H1 (cell line): ENCODE data around the gene COL20A1. TPM values are rescaled to one million over a fixed set of nuclear protein-coding genes. Genes with fewer than 3 reads are reported as not detected.

Experiments used
- CTCF ChIA-PET: fragments of 300-600 bp; sonication (Branson Sonifier 250); formaldehyde crosslinking; loops from one replicate; lab custom pipeline; 2021; ENCODE audit not compliant: partially characterized antibody; lab: Charles Lee
- POLR2A ChIA-PET: fragments of 300-600 bp; sonication (Branson Sonifier 250); formaldehyde crosslinking; loops from one replicate; lab custom pipeline; 2021; ENCODE audit warnings: inconsistent platforms; ENCODE audit not compliant: partially characterized antibody; lab: Charles Lee
- DNase-seq, 2 experiments: peaks; one replicate each; pipeline versions ENCODE4 v3.0.0 to v3.0.0-alpha.2; 2010 to 2022; ENCODE audit warnings: low spot score in 2 of 2, low read depth in 1 of 2, mixed read lengths in 1 of 2
- FAIRE-seq: peaks from 2 replicates; lab custom pipeline; 2011; peaks lifted over from hg19 to GRCh38; lab: Jason Lieb, UNC
- H2AFZ ChIP-seq: 2 replicates; pipeline ENCODE4 v1.8.1; 2012; ENCODE audit warnings: low read length, inconsistent platforms
- H2AK5ac ChIP-seq: 2 replicates; pipeline ENCODE4 v1.6.1; 2013; ENCODE audit warnings: low read depth, low read length
- H2BK120ac ChIP-seq: replicated peaks from 2 replicates; pipeline ENCODE3; 2013; ENCODE audit warnings: low read depth, low read length, inconsistent platforms
- H2BK12ac ChIP-seq: 2 replicates; pipeline ENCODE4 v1.6.1; 2013; ENCODE audit warnings: low read depth, low read length
- H2BK15ac ChIP-seq: 2 replicates; pipeline ENCODE4 v1.6.1; 2013; ENCODE audit warnings: low read length
- H2BK20ac ChIP-seq: 2 replicates; pipeline ENCODE4 v1.6.1; 2013; ENCODE audit warnings: low read length
- H2BK5ac ChIP-seq: 2 replicates; pipeline ENCODE4 v1.6.1; 2013; ENCODE audit warnings: low read depth, low read length
- H3K14ac ChIP-seq: 2 replicates; pipeline ENCODE4 v1.6.1; 2013; ENCODE audit warnings: inconsistent platforms; ENCODE audit not compliant: insufficient read length
- H3K18ac ChIP-seq: 2 replicates; pipeline ENCODE4 v1.6.1; 2013; ENCODE audit warnings: low read length; ENCODE audit errors: extremely low read depth
- H3K23ac ChIP-seq: 2 replicates; pipeline ENCODE4 v1.6.1; 2013; ENCODE audit warnings: inconsistent platforms; ENCODE audit not compliant: insufficient read length
- H3K23me2 ChIP-seq: 2 replicates; pipeline ENCODE4 v1.6.1; 2013; ENCODE audit warnings: low read depth, low read length
- H3K27ac ChIP-seq: 2 replicates; pipeline ENCODE4 v1.6.1; 2011; ENCODE audit warnings: low read depth, low read length, inconsistent platforms
- H3K27me3 ChIP-seq, 4 experiments: replicated peaks in 1 of 4; 1 replicate in 1 of 4; 2 replicates in 3 of 4; pipeline versions ENCODE4 v1.6.1 to v1.8.1; 2011 to 2013; ENCODE audit warnings: low read length in 3 of 4, mild to moderate bottlenecking in 3 of 4, inconsistent platforms in 2 of 4, mixed read lengths in 2 of 4, moderate library complexity in 1 of 4; ENCODE audit not compliant: control insufficient read depth in 3 of 4, insufficient read depth in 3 of 4; ENCODE audit errors: extremely low read depth in 1 of 4
- H3K36me3 ChIP-seq, 4 experiments: 2 replicates each; pipeline versions ENCODE4 v1.6.1 to v1.8.1; 2011 to 2013; ENCODE audit warnings: mild to moderate bottlenecking in 4 of 4, low read length in 3 of 4, moderate library complexity in 2 of 4, control low read depth in 1 of 4, inconsistent platforms in 1 of 4; ENCODE audit not compliant: insufficient read depth in 4 of 4, control insufficient read depth in 2 of 4
- H3K4ac ChIP-seq: replicated peaks from 2 replicates; pipeline ENCODE3; 2013; ENCODE audit warnings: low read length, low read depth, mixed read lengths, inconsistent platforms; ENCODE audit not compliant: insufficient read length
- H3K4me1 ChIP-seq, 4 experiments: replicated peaks in 1 of 4; 1 replicate in 1 of 4; 2 replicates in 3 of 4; pipeline versions ENCODE4 v1.6.1 to v1.8.1; 2011 to 2013; ENCODE audit warnings: low read length in 3 of 4, inconsistent platforms in 2 of 4, mixed read lengths in 1 of 4; ENCODE audit not compliant: insufficient read depth in 4 of 4, control insufficient read depth in 3 of 4
- H3K4me2 ChIP-seq, 2 experiments: 2 replicates each; pipeline versions ENCODE4 v1.6.1 to v1.8.1; 2011 to 2013; ENCODE audit warnings: low read depth in 2 of 2, low read length in 2 of 2, control low read depth in 1 of 2, inconsistent platforms in 1 of 2, mild to moderate bottlenecking in 1 of 2; ENCODE audit not compliant: insufficient read depth in 1 of 2
- H3K4me3 ChIP-seq, 4 experiments: fragments of 200-600, 300-600 bp in 1 of 4; sonication (generic), shearing (Covaris generic), sonication (Bioruptor Twin) in 1 of 4; 2 replicates each; pipeline versions ENCODE4 v1.5.1 to v1.8.1; 2011 to 2016; ENCODE audit warnings: low read length in 4 of 4, low read depth in 3 of 4, control low read depth in 2 of 4, inconsistent platforms in 2 of 4, mild to moderate bottlenecking in 2 of 4, mixed read lengths in 1 of 4, moderate library complexity in 1 of 4; ENCODE audit not compliant: insufficient read depth in 2 of 4; ENCODE audit errors: extremely low read depth in 1 of 4
- H3K56ac ChIP-seq: replicated peaks from 2 replicates; pipeline ENCODE3; 2013; ENCODE audit warnings: low read depth, mild to moderate bottlenecking, mixed read lengths, low read length, inconsistent platforms; ENCODE audit not compliant: insufficient read length
- H3K79me1 ChIP-seq: 2 replicates; pipeline ENCODE4 v1.6.1; 2013; ENCODE audit warnings: low read depth, low read length, control low read depth
- H3K79me2 ChIP-seq, 2 experiments: 2 replicates each; pipeline versions ENCODE4 v1.6.1 to v1.8.1; 2012 to 2013; ENCODE audit warnings: low read length in 2 of 2, mild to moderate bottlenecking in 2 of 2, inconsistent platforms in 1 of 2; ENCODE audit not compliant: insufficient read depth in 2 of 2, control insufficient read depth in 1 of 2
- H3K9ac ChIP-seq, 4 experiments: replicated peaks in 1 of 4; 1 replicate in 1 of 4; 2 replicates in 3 of 4; pipeline versions ENCODE4 v1.6.1 to v1.8.1; 2011 to 2013; ENCODE audit warnings: low read depth in 3 of 4, low read length in 3 of 4, control low read depth in 2 of 4, mild to moderate bottlenecking in 2 of 4, moderate library complexity in 2 of 4, inconsistent platforms in 1 of 4; ENCODE audit errors: extremely low read depth in 1 of 4
- H3K9me3 ChIP-seq, 2 experiments: 2 replicates each; pipeline versions ENCODE4 v1.6.1 to v1.8.1; 2012 to 2013; ENCODE audit warnings: mild to moderate bottlenecking in 2 of 2, moderate library complexity in 2 of 2, control low read depth in 1 of 2, inconsistent platforms in 1 of 2, low read depth in 1 of 2, low read length in 1 of 2, mixed read lengths in 1 of 2; ENCODE audit not compliant: insufficient read depth in 2 of 2
- H4K20me1 ChIP-seq, 2 experiments: replicated peaks in 1 of 2; 2 replicates each; pipeline versions ENCODE3 to v1.8.1; 2011 to 2013; ENCODE audit warnings: inconsistent platforms in 2 of 2, low read length in 2 of 2, mild to moderate bottlenecking in 1 of 2; ENCODE audit not compliant: insufficient read depth in 2 of 2, control insufficient read depth in 1 of 2
- H4K5ac ChIP-seq: 2 replicates; pipeline ENCODE4 v1.6.1; 2013; ENCODE audit warnings: low read length, low read depth, mixed read lengths, inconsistent platforms; ENCODE audit not compliant: insufficient read length
- H4K8ac ChIP-seq: 2 replicates; pipeline ENCODE4 v1.8.0; 2013; ENCODE audit warnings: mild to moderate bottlenecking, moderate library complexity, low read length, inconsistent platforms; ENCODE audit not compliant: insufficient read depth; ENCODE audit errors: extremely low read depth
- H4K91ac ChIP-seq: replicated peaks from 2 replicates; pipeline ENCODE3; 2013; ENCODE audit warnings: low read length, mixed read lengths, inconsistent platforms; ENCODE audit not compliant: insufficient read length
- CHD2 ChIP-seq: IDR thresholded peaks from 2 replicates; pipeline ENCODE4 v1.6.1; 2012; ENCODE audit warnings: low read length, improper control_type of control experiment
- FOSL1 ChIP-seq: IDR thresholded peaks from 2 replicates; pipeline ENCODE4 v1.6.1; 2011; ENCODE audit warnings: mild to moderate bottlenecking, low read depth, low read length, moderate library complexity; ENCODE audit not compliant: insufficient read depth
- GTF2F1 ChIP-seq: IDR thresholded peaks from 2 replicates; pipeline ENCODE4 v1.6.1; 2012; ENCODE audit warnings: low read depth, low read length, improper control_type of control experiment, borderline replicate concordance
- SP4 ChIP-seq: IDR thresholded peaks from 2 replicates; pipeline ENCODE4 v1.6.1; 2012; ENCODE audit warnings: low read length, inconsistent platforms
- SRF ChIP-seq: IDR thresholded peaks from 2 replicates; pipeline ENCODE4 v1.6.1; 2011; ENCODE audit warnings: mild to moderate bottlenecking, low read depth, low read length, moderate library complexity
- SUZ12 ChIP-seq: fragments of 200-600 bp; sonication (generic); IDR thresholded peaks from 2 replicates; pipeline ENCODE4 v1.6.1; 2012; ENCODE audit warnings: mild to moderate bottlenecking, inconsistent platforms, low read length, moderate library complexity, mixed read lengths
- YY1 ChIP-seq: IDR thresholded peaks from 2 replicates; pipeline ENCODE4 v1.6.1; 2011; ENCODE audit warnings: low read depth, mild to moderate bottlenecking, low read length
- WGBS, 2 experiments: shearing (Covaris generic) in 1 of 2; methylation state at CpG; one replicate each; pipeline versions ENCODE4 v1.1.6 to v1.1.7; 2013 to 2015; ENCODE audit warnings: low lambda C conversion rate in 2 of 2, mixed read lengths in 2 of 2, inconsistent platforms in 1 of 2, low coverage in 1 of 2, missing lambda C conversion rate in 1 of 2; ENCODE audit not compliant: insufficient replicate concordance in 2 of 2, insufficient coverage in 1 of 2, insufficient read length in 1 of 2; ENCODE audit errors: extremely low coverage in 1 of 2, missing lambda C conversion rate in 1 of 2; 5-methylcytosine and 5-hydroxymethylcytosine counted together
- long read RNA-seq, 2 experiments: library from RNA in 1 of 2; library from capped mRNA in 1 of 2; stranded (forward); transcript quantifications; one replicate each; pipeline ENCODE4 v2.0.0, GENCODE V29; 2021; ENCODE audit warnings: inconsistent platforms in 1 of 2
- polyA minus RNA-seq, 3 experiments: library from RNA; depleted of rRNA, polyadenylated mRNA; stranded (reverse); fragments of >200 nt; gene quantifications; 1 replicate in 2 of 3; 2 replicates in 1 of 3; pipeline ENCODE4 v1.2.3, GENCODE V29; 2011
- polyA plus RNA-seq, 7 experiments: library from polyadenylated mRNA; depleted of rRNA in 3 of 7; stranded (reverse) in 5 of 7; unstranded in 2 of 7; fragments of >200 nt in 5 of 7; fragments of 200-250 nt in 2 of 7; gene quantifications; 1 replicate in 5 of 7; 2 replicates in 1 of 7; 4 replicates in 1 of 7; pipeline versions ENCODE4 v1.2.1 to v1.2.3, GENCODE V29; 2011 to 2013; ENCODE audit warnings: missing spikeins in 2 of 7, mixed read lengths in 2 of 7
- total RNA-seq: library from RNA; stranded (reverse); fragmentation: NEBNext Ultra II Directional; extraction: Animal tissue kit (Norgen Biotek cat#: 25700); gene quantifications from 2 replicates; pipeline ENCODE4 v1.2.1, GENCODE V29; 2021

The COL20A1 gene
- total RNA-seq (0.17 and 0.19 TPM in 2 replicates), polyA plus RNA-seq (2011; rRNA removed) (0.21 and 0.61 TPM in 2 replicates), polyA minus RNA-seq (2011; rRNA and poly(A)+ RNA removed) (0.07 and 0.09 TPM in 2 replicates)
- 0.41 TPM for polyA plus RNA-seq (2011; cell fraction: cytosol; rRNA removed)
- 5.9 TPM for polyA plus RNA-seq (2011; cell fraction: nucleus; rRNA removed)
- polyA plus RNA-seq (2012, experiment 1 of 2): 0.08 to 1.0 TPM (median 0.66 TPM) in 4 replicates
- 0.07 TPM for polyA plus RNA-seq (2012, experiment 2 of 2)
- 0.06 TPM for polyA plus RNA-seq (2013, experiment 1 of 2)
- polyA plus RNA-seq (2013, experiment 2 of 2): 0.06 TPM
- polyA minus RNA-seq (2011; cell fraction: cytosol; rRNA and poly(A)+ RNA removed): 0.37 TPM
- polyA minus RNA-seq (2011; cell fraction: nucleus; rRNA and poly(A)+ RNA removed): 1.9 TPM
- long read RNA-seq, experiment 1: 0 reads
- long read RNA-seq, experiment 2: 0 reads

GRCh38 chr20:63292904-63293303 is at the start of gene COL20A1:
COL20A1 (plus strand) TSS chr20:63293186; CDS start chr20:63295108, 1,922 bp downstream.
- 55% methylated on average over 5 of the region's 7 CpGs; no CpG with 5 or more reads in 1 of the 2 experiments for WGBS, 2 experiments
- H3K9ac ChIP-seq: no peak within 1 kb of the TSS
- peaks cover 0 to 33% (median 26%) of the 10 kb centered on the region in 4 experiments; a peak in 6 of 7 replicates for H3K4me1 ChIP-seq
- peak within 1 kb of the TSS; percentile 68; the same call in 1 of the 2 replicates for H2BK12ac ChIP-seq
- H2BK5ac ChIP-seq: peak within 1 kb of the TSS; percentile 60
- H4K20me1 ChIP-seq: peaks cover 0 to 8% of the 10 kb centered on the region in 2 experiments
- H3K79me1 ChIP-seq: no peaks in the 10 kb centered on the region; the same call in 1 of the 2 replicates
- no peak within 1 kb of the TSS for H3K27ac ChIP-seq
- peaks cover 0 to 10% (median 5%) of the 10 kb centered on the region in 4 experiments; a peak in 4 of 8 replicates for H3K36me3 ChIP-seq
- FAIRE-seq (no peak), DNase-seq (no peak)
- no peak within 1 kb of the TSS for H3K4ac ChIP-seq
- ChIA-PET CTCF (interaction anchor here (1.1 to 9.9 kb wide), 12 partner anchors 13 to 110 kb away, joined by 3 to 81 read pairs (median 13); partner anchors contain the start of genes ARFGAP1 and BIRC7), POLR2A (interaction anchor here (1.1 to 3.7 kb wide), 6 partner anchors 11 to 228 kb away, joined by 3 to 26 read pairs (median 3); partner anchors contain the start of gene PPDPF)
- peaks cover 0 to 9% (median 0%) of the 10 kb centered on the region in 4 experiments; a peak in 2 of 7 replicates for H3K27me3 ChIP-seq
- peak within 1 kb of the TSS; percentile 48; the same call in 1 of the 2 replicates for H2BK20ac ChIP-seq
- H3K56ac ChIP-seq: no peak within 1 kb of the TSS
- H3K18ac ChIP-seq: no peak within 1 kb of the TSS; the same call in 1 of the 2 replicates
- no peak within 1 kb of the TSS for H3K23ac ChIP-seq
- no peaks in the 10 kb centered on the region for H3K79me2 ChIP-seq
- peak within 1 kb of the TSS; percentile 57 for H4K8ac ChIP-seq
- H2AFZ ChIP-seq: no peak within 1 kb of the TSS
- peak within 1 kb of the TSS; percentile 42 for H4K91ac ChIP-seq
- H3K4me2 ChIP-seq: no peak within 1 kb of the TSS
- H2BK15ac ChIP-seq: 0 out of 2 replicates have a peak within 1 kb of the TSS, but pooled peaks have one; percentile 46
- no peak within 1 kb of the TSS for H3K4me3 ChIP-seq
- no peak within 1 kb of the TSS for H3K14ac ChIP-seq
- no peaks in the 10 kb centered on the region for H3K9me3 ChIP-seq
- H4K5ac ChIP-seq: no peak within 1 kb of the TSS
- H3K23me2 ChIP-seq: peaks cover 3% of the 10 kb centered on the region; the same call in 1 of the 2 replicates
- peak within 1 kb of the TSS; percentile 65; the same call in 1 of the 2 replicates for H2AK5ac ChIP-seq
- H2BK120ac ChIP-seq: no peak within 1 kb of the TSS
- TF ChIP-seq SUZ12 (no peak), CHD2 (no peak), FOSL1 (no peak), GTF2F1 (no peak), SRF (no peak), YY1 (no peak), SP4 (no peak)
